Adrenal gland (tissue), 12 donors: ENCODE measurements around the gene EFS. TPM values are rescaled to one million over a fixed set of nuclear protein-coding genes. Genes with fewer than 3 reads are reported as not detected.
A peak's percentile ranks its signal among the peaks of the same experiment; 100 is the strongest.
"Not testable (repeated sequence)": the region's sequence is repeated elsewhere in the genome, so short reads cannot be mapped to it uniquely, and the experiment has no call there.

Experiments used
- DNase-seq, 7 donors: peaks; one replicate each; pipeline ENCODE4 v3.0.0-alpha.2; 2019 to 2020
- H3K27ac ChIP-seq, 5 donors: fragments of 200-600 bp; sonication (generic) in 4 of 5; 1 replicate in 3 of 5; 2 replicates in 2 of 5; pipeline versions ENCODE4 v1.5.1 to v1.8.0; 2016 to 2020; ENCODE audit warnings: mild to moderate bottlenecking in 1 of 5
- H3K27me3 ChIP-seq: fragments of 200-600 bp; 2 replicates; pipeline ENCODE4 v1.8.0; 2021
- H3K36me3 ChIP-seq, 2 donors: fragments of 200-600 bp; replicated peaks in 1 of 2; 1 replicate in 1 of 2; 2 replicates in 1 of 2; pipeline versions ENCODE4 v1.5.1 to v1.8.0; 2018 to 2022
- H3K4me1 ChIP-seq, 2 donors: fragments of 200-600 bp; replicated peaks in 1 of 2; 1 replicate in 1 of 2; 2 replicates in 1 of 2; pipeline versions ENCODE4 v1.5.1 to v1.8.0; 2018 to 2021
- H3K4me3 ChIP-seq, 4 donors: fragments of 200-600 bp; sonication (generic) in 3 of 4; one replicate each; pipeline ENCODE4 v1.5.1; 2016 to 2018
- H3K9me3 ChIP-seq, 3 donors: fragments of 200-600 bp; sonication (generic) in 1 of 3; replicated peaks in 1 of 3; 1 replicate in 2 of 3; 2 replicates in 1 of 3; pipeline versions ENCODE4 v1.5.1 to v1.8.0; 2016 to 2021
- CTCF ChIP-seq, 6 experiments: fragments of 450-650 bp in 4 of 6; fragments of 200-600 bp in 2 of 6; sonication (generic) in 1 of 6; IDR thresholded peaks; 1 replicate in 5 of 6; 2 replicates in 1 of 6; pipeline versions ENCODE4 v1.5.1 to v1.8.0; 2016 to 2021; ENCODE audit warnings: antibody characterized with exemption in 6 of 6, mild to moderate bottlenecking in 2 of 6, moderate library complexity in 1 of 6
- POLR2A ChIP-seq, 2 donors: fragments of 450-650 bp; IDR thresholded peaks; one replicate each; pipeline ENCODE4 v1.6.1; 2017; ENCODE audit warnings: antibody characterized with exemption in 2 of 2, mild to moderate bottlenecking in 2 of 2, moderate library complexity in 1 of 2
- WGBS, 4 donors: extraction: QIAGEN DNeasy Blood & Tissue Kit in 2 of 4; methylation state at CpG; one replicate each; pipeline versions ENCODE4 v1.1.5 to v1.1.7; 2013 to 2017; 5-methylcytosine and 5-hydroxymethylcytosine counted together
- intact Hi-C, 2 donors: fragments of 100-400 bp; cut with DNase I; formaldehyde crosslinking; loops; one replicate each; pipeline versions ENCODE4 v1.14.1 to v1.15.0; 2022 to 2023
- polyA plus RNA-seq, 3 donors: library from polyadenylated mRNA; stranded (reverse); fragments of 200-250 nt in 2 of 3; fragments of 350-450 nt in 1 of 3; fragmentation: Illumina TruSeq in 1 of 3; extraction: RNeasy Lipid Tissue Mini Kit (QIAGEN cat#74804) in 1 of 3; gene quantifications; one replicate each; pipeline ENCODE4 v1.2.3, GENCODE V29; 2013 to 2014
- total RNA-seq, 9 donors: library from RNA; depleted of rRNA in 4 of 9; stranded (reverse); fragments of >200 nt in 4 of 9; fragments of 120-200 nt in 1 of 9; fragmentation: NEBNext Ultra II Directional in 1 of 9; extraction: Animal tissue kit (Norgen Biotek cat#: 25700) in 1 of 9; gene quantifications; one replicate each; pipeline versions ENCODE4 v1.1.0 to v1.2.4, GENCODE V29; 2013 to 2023
- donor health status: healthy with polysubstance abuse.
- donor health status: Bipolar disorder and iron deficiency.
- donor health status: DM: yes; HTN: yes; CAD: no.
- donor health status: DM: no; HTN: no; CAD: no.
- donor health status: DM: no; HTN: no; CAD: no.
- donor health status: DM: yes; HTN: yes; CAD: no.

Gene EFS
- total and polyA plus RNA-seq, 12 donors = 2.1 to 49.4 (median 4.1) TPM

- H3K4me3 ChIP-seq = no peak overlapping the region
- no peaks in the 10 kb centered on the region for H3K36me3 ChIP-seq
- no peak overlapping the region for H3K27ac ChIP-seq
- WGBS, 4 donors = 62 to 67% (median 65%) methylated on average over 17 to 25 of the region's 25 CpGs
- TF ChIP-seq POLR2A (IDR thresholded peaks at IDR 0.05) (no peak), CTCF (IDR thresholded peaks at IDR 0.05) (no peak)
- no peaks in the 10 kb centered on the region for H3K9me3 ChIP-seq
- intact Hi-C loops = no loop called here
- no peaks in the 10 kb centered on the region for H3K4me1 ChIP-seq
- DNase-seq = peak in 1 of 7 donors; percentile 60
- H3K27me3 ChIP-seq = no peaks in the 10 kb centered on the region
These were observed 37.5 kb upstream of the EFS start for GRCh38 chr14:23402296-23403138.

- Histone ChIP-seq H3K4me3 (no peak overlapping the region), H3K27me3 (no peaks in the 10 kb centered on the region), H3K9me3 (no peaks in the 10 kb centered on the region), H3K36me3 (no peaks in the 10 kb centered on the region), H3K27ac (no peak overlapping the region), H3K4me1 (no peaks in the 10 kb centered on the region)
- TF ChIP-seq POLR2A (IDR thresholded peaks at IDR 0.05) (no peak), CTCF (IDR thresholded peaks at IDR 0.05) (no peak)
- intact Hi-C loops = no loop called here
- WGBS, 4 donors = 70 to 84% (median 76%) methylated on average over 4 of the region's 4 CpGs
- no peak for DNase-seq
These were observed 36.3 kb upstream of the EFS start for GRCh38 chr14:23401291-23401690.

- 78 to 91% (median 85%) methylated on average over 16 of the region's 16 CpGs for WGBS, 4 donors
- not testable (repeated sequence) for H3K36me3 ChIP-seq
These were observed 35.7 kb upstream of the EFS start for GRCh38 chr14:23400496-23401149.

GRCh38 chr14:23399591-23399990 is 34.6 kb upstream of the EFS start:
- TF ChIP-seq POLR2A (IDR thresholded peaks at IDR 0.05) = no peak
- no peak for TF ChIP-seq CTCF (IDR thresholded peaks at IDR 0.05)
- H3K4me1 ChIP-seq = no peaks in the 10 kb centered on the region
- no peak overlapping the region for H3K27ac ChIP-seq
- intact Hi-C loops = no loop called here
- H3K27me3 ChIP-seq = no peaks in the 10 kb centered on the region
- no peaks in the 10 kb centered on the region for H3K36me3 ChIP-seq
- no peak overlapping the region for H3K4me3 ChIP-seq
- 80 to 86% (median 82%) methylated on average over 5 to 6 of the region's 6 CpGs for WGBS, 4 donors
- DNase-seq = no peak
- no peaks in the 10 kb centered on the region for H3K9me3 ChIP-seq

More at GRCh38 chr14:23400496-23401149, 35.7 kb upstream of the EFS start:
- DNase-seq, H3K27me3 ChIP-seq, intact Hi-C loops, H3K27ac ChIP-seq, H3K4me1 ChIP-seq, H3K4me3 ChIP-seq, H3K9me3 ChIP-seq: not testable (repeated sequence)
